OCI-LY7 (cell line): Measurements from ENCODE around the gene NDUFB5. TPM values are rescaled to one million over a fixed set of nuclear protein-coding genes. Genes with fewer than 3 reads are reported as not detected.

ENCODE experiments used
- BruUV-seq: library from RNA; stranded (reverse); fragments of 400-500 nt; replicated peaks from 2 replicates; lab custom pipeline; 2021; lab: Mats Ljungman, UMichigan
- CTCF ChIA-PET: fragments of 300-600 bp; sonication (Branson Sonifier 250); formaldehyde crosslinking; loops from one replicate; lab custom pipeline; 2022; ENCODE audit warnings: antibody characterized with exemption; ENCODE audit not compliant: unreplicated experiment; lab: Charles Lee
- POLR2A ChIA-PET: fragments of 300-600 bp; sonication (Branson Sonifier 250); formaldehyde crosslinking; loops from one replicate; lab custom pipeline; 2022; ENCODE audit warnings: antibody characterized with exemption; lab: Charles Lee
- DNase-seq: peaks from one replicate; pipeline ENCODE4 v3.0.0-alpha.2; 2015; ENCODE audit warnings: low spot score
- H2AFZ ChIP-seq: fragments of 200-600 bp; sonication (generic), shearing (Covaris generic); 2 replicates; pipeline ENCODE4 v1.6.1; 2014; ENCODE audit warnings: mild to moderate bottlenecking, antibody characterized with exemption, low read length, moderate library complexity
- H3K27ac ChIP-seq: fragments of 200-600 bp; sonication (generic); 2 replicates; pipeline ENCODE4 v1.5.1; 2014; ENCODE audit warnings: mixed run types, low read depth, mild to moderate bottlenecking, moderate library complexity, low read length, inconsistent platforms; ENCODE audit not compliant: poor library complexity, severe bottlenecking
- H3K36me3 ChIP-seq: fragments of 200-600 bp; sonication (generic); 2 replicates; pipeline ENCODE4 v1.6.1; 2014; ENCODE audit warnings: mild to moderate bottlenecking, antibody characterized with exemption, low read length, moderate library complexity, mixed read lengths; ENCODE audit not compliant: insufficient read depth
- H3K4me1 ChIP-seq: fragments of 200-600 bp; sonication (generic); 2 replicates; pipeline ENCODE4 v1.5.1; 2014; ENCODE audit warnings: mild to moderate bottlenecking, low read length; ENCODE audit not compliant: insufficient read depth, poor library complexity, severe bottlenecking
- H3K4me2 ChIP-seq: fragments of 200-600 bp; sonication (generic); 2 replicates; pipeline ENCODE4 v1.6.1; 2014; ENCODE audit warnings: mild to moderate bottlenecking, low read length
- H3K4me3 ChIP-seq: fragments of 200-600 bp; sonication (generic); 2 replicates; pipeline ENCODE4 v1.5.1; 2014; ENCODE audit warnings: mild to moderate bottlenecking, low read depth, low read length; ENCODE audit not compliant: poor library complexity, severe bottlenecking
- H3K79me2 ChIP-seq: fragments of 200-600 bp; sonication (generic); 2 replicates; pipeline ENCODE4 v1.6.1; 2016; ENCODE audit warnings: low read depth, mild to moderate bottlenecking, low read length, moderate library complexity, mixed read lengths; ENCODE audit not compliant: insufficient read depth
- H3K9me2 ChIP-seq: fragments of 200-600 bp; sonication (generic); 2 replicates; pipeline ENCODE4 v1.6.1; 2016; ENCODE audit warnings: mild to moderate bottlenecking, low read length, mixed read lengths; ENCODE audit not compliant: insufficient read depth
- H3K9me3 ChIP-seq: fragments of 200-600 bp; sonication (generic); 2 replicates; pipeline ENCODE4 v1.6.1; 2014; ENCODE audit warnings: mild to moderate bottlenecking, mixed run types, low read length, mixed read lengths
- H4K20me1 ChIP-seq: fragments of 200-600 bp; sonication (generic); 2 replicates; pipeline ENCODE4 v1.6.1; 2014; ENCODE audit warnings: mild to moderate bottlenecking, antibody characterized with exemption, low read length, moderate library complexity, mixed read lengths; ENCODE audit not compliant: insufficient read depth
- EZH2phosphoT487 ChIP-seq: fragments of 200-600 bp; sonication (generic); IDR thresholded peaks from 2 replicates; pipeline ENCODE4 v1.6.1; 2018; ENCODE audit warnings: low read depth, borderline replicate concordance, mild to moderate bottlenecking, mixed run types, antibody characterized with exemption, low read length, moderate library complexity, mixed read lengths
- intact Hi-C: fragments of 100-400 bp; cut with micrococcal nuclease; formaldehyde crosslinking; loops from one replicate; pipeline ENCODE4 v1.10.0; 2022; ENCODE audit not compliant: unreplicated experiment
- total RNA-seq, 2 experiments: library from RNA; depleted of rRNA in 1 of 2; stranded (reverse); fragments of >200 nt in 1 of 2; shearing (Covaris generic) in 1 of 2; gene quantifications; 2 replicates each; pipeline ENCODE4 v1.2.3, GENCODE V29; 2014 to 2022
- TF ChIP-seq, protein P1 (sequence below): fragments of 200-600 bp; sonication (generic); conservative IDR thresholded peaks from 2 replicates; pipeline ENCODE4 v1.5.1; 2014; ENCODE audit warnings: mild to moderate bottlenecking, antibody characterized with exemption, low read length, moderate library complexity, mixed read lengths

The NDUFB5 gene
- total RNA-seq, 2 experiments from 2014 or later = 81.5 to 112 TPM

DNA sequence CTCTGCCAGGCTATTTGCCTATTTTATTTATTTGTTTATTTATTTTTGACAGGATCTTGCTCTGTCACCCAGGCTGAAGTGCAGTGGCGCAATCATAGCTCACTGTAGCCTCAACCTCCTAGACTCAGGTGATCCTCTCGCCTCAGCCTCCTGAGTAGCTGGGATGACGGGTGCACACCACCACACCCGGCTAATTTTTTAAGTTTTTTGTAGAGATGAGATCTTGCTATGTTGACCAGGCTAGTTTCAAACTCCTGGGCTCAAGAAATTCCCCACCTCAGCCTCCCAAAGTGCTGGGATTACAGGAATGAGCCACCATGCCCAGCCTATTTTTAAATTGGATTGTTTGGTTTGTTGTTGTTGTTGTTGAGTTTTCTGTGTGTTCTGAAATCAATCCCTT, 5.5 kb downstream of the NDUFB5 start:
- Histone ChIP-seq H3K4me3 (no peak overlapping the region), H3K9me2 (no peaks in the 10 kb centered on the region), H4K20me1 (no peaks in the 10 kb centered on the region), H3K79me2 (peaks cover 67% of the 10 kb centered on the region), H3K36me3 (peaks cover 29% of the 10 kb centered on the region), H2AFZ (no peak overlapping the region), H3K9me3 (no peaks in the 10 kb centered on the region), H3K4me1 (peaks cover 53% of the 10 kb centered on the region), H3K27ac (no peak overlapping the region), H3K4me2 (no peak overlapping the region)
- ChIA-PET POLR2A (interaction anchor here (0.7 to 2.3 kb wide), 3 partner anchors 45 to 258 kb away, joined by 3 to 10 read pairs (median 3); no protein-coding TSS in a partner anchor), CTCF (no interaction called here)
- no peak for DNase-seq
- no peak for TF ChIP-seq EZH2phosphoT487
- TF ChIP-seq, protein P1, sequence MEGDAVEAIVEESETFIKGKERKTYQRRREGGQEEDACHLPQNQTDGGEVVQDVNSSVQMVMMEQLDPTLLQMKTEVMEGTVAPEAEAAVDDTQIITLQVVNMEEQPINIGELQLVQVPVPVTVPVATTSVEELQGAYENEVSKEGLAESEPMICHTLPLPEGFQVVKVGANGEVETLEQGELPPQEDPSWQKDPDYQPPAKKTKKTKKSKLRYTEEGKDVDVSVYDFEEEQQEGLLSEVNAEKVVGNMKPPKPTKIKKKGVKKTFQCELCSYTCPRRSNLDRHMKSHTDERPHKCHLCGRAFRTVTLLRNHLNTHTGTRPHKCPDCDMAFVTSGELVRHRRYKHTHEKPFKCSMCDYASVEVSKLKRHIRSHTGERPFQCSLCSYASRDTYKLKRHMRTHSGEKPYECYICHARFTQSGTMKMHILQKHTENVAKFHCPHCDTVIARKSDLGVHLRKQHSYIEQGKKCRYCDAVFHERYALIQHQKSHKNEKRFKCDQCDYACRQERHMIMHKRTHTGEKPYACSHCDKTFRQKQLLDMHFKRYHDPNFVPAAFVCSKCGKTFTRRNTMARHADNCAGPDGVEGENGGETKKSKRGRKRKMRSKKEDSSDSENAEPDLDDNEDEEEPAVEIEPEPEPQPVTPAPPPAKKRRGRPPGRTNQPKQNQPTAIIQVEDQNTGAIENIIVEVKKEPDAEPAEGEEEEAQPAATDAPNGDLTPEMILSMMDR = no peak
- no TSS peak for BruUV-seq
- intact Hi-C loops = no loop called here

DNA sequence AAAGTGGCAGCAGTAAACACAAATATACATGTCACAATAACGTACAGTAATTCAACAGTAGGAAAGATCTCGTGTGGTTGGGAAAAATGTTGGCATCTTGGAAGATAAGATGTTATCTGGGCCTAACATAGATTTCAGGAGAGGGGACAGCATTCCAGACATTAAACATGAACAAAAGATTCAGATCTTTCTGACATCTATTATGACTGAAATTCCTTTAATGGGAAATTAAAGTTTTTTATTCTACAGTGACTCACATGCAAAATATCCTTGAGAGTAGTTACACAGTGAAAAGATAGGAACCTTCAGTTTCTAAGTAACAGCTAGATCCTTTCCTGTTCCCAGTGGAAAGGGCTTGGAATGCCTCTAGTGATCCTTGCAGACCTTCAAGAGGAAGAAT, 9.2 kb downstream of the NDUFB5 start:
- intact Hi-C loops = no loop called here
- no peak overlapping the region for H3K27ac ChIP-seq
- peaks cover 44% of the 10 kb centered on the region for H3K36me3 ChIP-seq
- TF ChIP-seq EZH2phosphoT487 = no peak
- TF ChIP-seq, protein P1 = no peak
- ChIA-PET CTCF (no interaction called here), POLR2A (interaction anchor here (1.0 to 2.3 kb wide), 3 partner anchors 9 to 43 kb away, joined by 3 to 9 read pairs (median 4); partner anchors contain the start of genes MRPL47 and NDUFB5)
- no peak overlapping the region for H2AFZ ChIP-seq
- no peak for DNase-seq
- H3K4me2 ChIP-seq = no peak overlapping the region
- H3K79me2 ChIP-seq = peaks cover 31% of the 10 kb centered on the region; the same call in 1 of the 2 replicates
- peaks cover 19% of the 10 kb centered on the region for H3K4me1 ChIP-seq
- no peaks in the 10 kb centered on the region for H3K9me3 ChIP-seq
- no peaks in the 10 kb centered on the region for H3K9me2 ChIP-seq
- no TSS peak for BruUV-seq
- no peaks in the 10 kb centered on the region for H4K20me1 ChIP-seq
- no peak overlapping the region for H3K4me3 ChIP-seq

DNA sequence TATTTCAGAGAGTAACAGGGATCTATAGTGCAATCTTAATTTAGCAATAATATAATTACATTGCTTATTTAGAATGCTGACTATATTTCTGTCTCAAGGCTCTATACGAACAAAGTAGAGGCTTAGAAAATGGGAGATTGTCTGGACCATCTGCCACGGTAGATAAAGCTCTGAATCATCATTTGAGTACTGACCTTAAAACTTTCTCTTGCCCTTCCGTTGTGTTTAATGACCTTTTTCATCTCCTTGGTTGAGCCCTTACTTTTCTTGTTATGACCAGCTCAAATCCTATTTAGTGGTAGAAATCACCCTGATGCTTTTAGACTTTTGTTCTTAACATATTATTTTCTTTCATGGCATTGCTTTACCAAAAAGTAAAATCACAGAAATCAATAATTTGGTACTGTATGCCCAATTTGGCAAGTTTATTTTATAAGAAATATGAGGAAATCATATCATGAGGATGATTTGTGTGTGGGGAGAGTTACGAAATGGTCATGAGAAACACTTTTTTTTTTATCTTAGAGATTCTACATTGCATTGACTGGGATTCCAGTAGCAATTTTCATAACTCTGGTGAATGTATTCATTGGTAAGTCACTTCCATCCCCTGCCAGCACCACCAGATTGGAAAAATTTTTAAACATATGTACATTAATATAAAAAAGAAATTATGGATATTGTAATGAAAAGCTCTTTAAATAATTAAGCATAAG, 11.0 kb downstream of the NDUFB5 start:
- ChIA-PET POLR2A (interaction anchor here (0.6 to 2.3 kb wide), 8 partner anchors 9 to 37 kb away, joined by 3 to 9 read pairs (median 4); partner anchors contain the start of genes MRPL47, NDUFB5 and USP13), CTCF (no interaction called here)

More for the DNA sequence above, 11.0 kb downstream of the NDUFB5 start:
- Histone ChIP-seq H3K79me2 (peaks cover 13% of the 10 kb centered on the region; the same call in 1 of the 2 replicates), H3K9me3 (no peaks in the 10 kb centered on the region), H2AFZ (no peak overlapping the region), H3K4me1 (peaks cover 10% of the 10 kb centered on the region), H3K9me2 (no peaks in the 10 kb centered on the region), H3K36me3 (peaks cover 43% of the 10 kb centered on the region), H3K4me3 (no peak overlapping the region), H4K20me1 (no peaks in the 10 kb centered on the region), H3K4me2 (no peak overlapping the region), H3K27ac (no peak overlapping the region)
- intact Hi-C loops = no loop called here
- DNase-seq = no peak
- TF ChIP-seq, protein P1 = no peak
- TF ChIP-seq EZH2phosphoT487 = no peak
- no TSS peak for BruUV-seq
